Neutrophil (primary cell): Measurements from ENCODE around the gene GIPC2.

Experiments
- H3K27ac ChIP-seq: fragments of 200-600 bp; sonication (generic); 2 replicates; pipeline ENCODE4 v1.5.1; 2016; ENCODE audit warnings: mild to moderate bottlenecking, moderate library complexity
- H3K27me3 ChIP-seq: fragments of 200-600 bp; sonication (generic); 2 replicates; pipeline ENCODE4 v1.6.0; 2016; ENCODE audit warnings: mild to moderate bottlenecking
- H3K36me3 ChIP-seq: fragments of 200-600 bp; sonication (generic); 2 replicates; pipeline ENCODE4 v1.5.1; 2017
- H3K4me1 ChIP-seq, 2 experiments: fragments of 200-600 bp in 1 of 2; sonication (generic) in 1 of 2; 1 replicate in 1 of 2; 2 replicates in 1 of 2; pipeline versions ENCODE4 v1.5.1 to v1.6.1; 2013 to 2016; ENCODE audit warnings: low read depth in 1 of 2, low read length in 1 of 2, mild to moderate bottlenecking in 1 of 2, moderate library complexity in 1 of 2; ENCODE audit not compliant: control insufficient read depth in 1 of 2, insufficient read depth in 1 of 2
- H3K4me3 ChIP-seq, 2 experiments: fragments of 200-600 bp in 1 of 2; sonication (generic) in 1 of 2; 1 replicate in 1 of 2; 2 replicates in 1 of 2; pipeline ENCODE4 v1.5.1; 2013 to 2016; ENCODE audit warnings: low read depth in 1 of 2, low read length in 1 of 2, mild to moderate bottlenecking in 1 of 2, moderate library complexity in 1 of 2
- H3K9me3 ChIP-seq: fragments of 200-600 bp; sonication (generic); 2 replicates; pipeline ENCODE4 v1.5.1; 2016
- TF ChIP-seq, protein P1 (sequence below): fragments of 200-600 bp; sonication (generic); IDR thresholded peaks from 2 replicates; pipeline ENCODE4 v1.5.1; 2016; ENCODE audit warnings: antibody characterized with exemption

The GIPC2 gene

DNA sequence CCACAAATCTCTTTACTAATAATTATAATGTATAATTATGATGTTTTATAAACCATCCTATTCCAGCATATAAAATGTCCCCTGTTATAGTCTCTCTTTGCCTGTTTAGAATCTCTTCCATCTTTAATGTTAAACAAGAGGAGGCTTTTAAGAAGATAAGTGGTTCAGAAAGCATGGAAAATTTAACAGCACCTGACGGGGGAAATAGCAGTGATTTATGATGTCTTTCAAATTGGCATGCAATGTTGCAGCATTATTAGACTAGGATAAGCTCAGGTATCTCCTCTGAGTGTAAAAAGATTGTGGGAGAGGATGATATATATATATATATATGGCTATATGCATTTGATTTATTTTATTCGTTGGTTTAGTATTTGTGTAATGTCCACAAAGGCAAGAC is 24.4 kb downstream of the GIPC2 start:
- Histone ChIP-seq H3K4me1 (no peaks in the 10 kb centered on the region), H3K36me3 (no peaks in the 10 kb centered on the region), H3K4me3 (no peak overlapping the region), H3K27me3 (peaks cover 4% of the 10 kb centered on the region), H3K27ac (no peak overlapping the region), H3K9me3 (no peaks in the 10 kb centered on the region)
- TF ChIP-seq, protein P1, sequence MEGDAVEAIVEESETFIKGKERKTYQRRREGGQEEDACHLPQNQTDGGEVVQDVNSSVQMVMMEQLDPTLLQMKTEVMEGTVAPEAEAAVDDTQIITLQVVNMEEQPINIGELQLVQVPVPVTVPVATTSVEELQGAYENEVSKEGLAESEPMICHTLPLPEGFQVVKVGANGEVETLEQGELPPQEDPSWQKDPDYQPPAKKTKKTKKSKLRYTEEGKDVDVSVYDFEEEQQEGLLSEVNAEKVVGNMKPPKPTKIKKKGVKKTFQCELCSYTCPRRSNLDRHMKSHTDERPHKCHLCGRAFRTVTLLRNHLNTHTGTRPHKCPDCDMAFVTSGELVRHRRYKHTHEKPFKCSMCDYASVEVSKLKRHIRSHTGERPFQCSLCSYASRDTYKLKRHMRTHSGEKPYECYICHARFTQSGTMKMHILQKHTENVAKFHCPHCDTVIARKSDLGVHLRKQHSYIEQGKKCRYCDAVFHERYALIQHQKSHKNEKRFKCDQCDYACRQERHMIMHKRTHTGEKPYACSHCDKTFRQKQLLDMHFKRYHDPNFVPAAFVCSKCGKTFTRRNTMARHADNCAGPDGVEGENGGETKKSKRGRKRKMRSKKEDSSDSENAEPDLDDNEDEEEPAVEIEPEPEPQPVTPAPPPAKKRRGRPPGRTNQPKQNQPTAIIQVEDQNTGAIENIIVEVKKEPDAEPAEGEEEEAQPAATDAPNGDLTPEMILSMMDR: no peak

GRCh38 chr1:78070758-78071157 is 25.0 kb downstream of the GIPC2 start:
- Histone ChIP-seq H3K4me3 (no peak overlapping the region), H3K27ac (no peak overlapping the region), H3K27me3 (peaks cover 4% of the 10 kb centered on the region), H3K4me1 (no peaks in the 10 kb centered on the region), H3K36me3 (no peaks in the 10 kb centered on the region), H3K9me3 (no peaks in the 10 kb centered on the region)
- TF ChIP-seq, protein P1: no peak

DNA sequence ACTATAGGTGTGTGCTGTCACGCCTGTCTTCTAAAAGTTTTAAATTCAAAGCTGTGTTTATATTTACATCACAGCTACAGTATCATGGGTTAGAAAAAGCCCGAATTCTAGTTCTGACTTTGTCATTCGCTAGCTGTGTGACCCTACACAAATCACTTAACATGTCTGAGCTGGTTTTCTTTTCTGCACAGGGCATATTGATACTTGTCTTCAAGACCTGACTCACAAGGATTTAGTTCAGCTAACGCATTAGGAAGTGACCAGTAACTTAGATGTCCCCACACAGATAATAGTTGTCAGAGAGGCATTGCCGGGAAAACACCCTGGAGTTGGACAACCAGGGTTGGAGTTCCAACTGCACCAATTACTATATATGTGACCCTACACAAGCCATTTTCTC is 25.9 kb downstream of the GIPC2 start:
- Histone ChIP-seq H3K27me3 (peaks cover 4% of the 10 kb centered on the region), H3K27ac (no peak overlapping the region), H3K36me3 (no peaks in the 10 kb centered on the region), H3K4me1 (no peaks in the 10 kb centered on the region), H3K9me3 (no peaks in the 10 kb centered on the region), H3K4me3 (no peak overlapping the region)
- TF ChIP-seq, protein P1: no peak

DNA sequence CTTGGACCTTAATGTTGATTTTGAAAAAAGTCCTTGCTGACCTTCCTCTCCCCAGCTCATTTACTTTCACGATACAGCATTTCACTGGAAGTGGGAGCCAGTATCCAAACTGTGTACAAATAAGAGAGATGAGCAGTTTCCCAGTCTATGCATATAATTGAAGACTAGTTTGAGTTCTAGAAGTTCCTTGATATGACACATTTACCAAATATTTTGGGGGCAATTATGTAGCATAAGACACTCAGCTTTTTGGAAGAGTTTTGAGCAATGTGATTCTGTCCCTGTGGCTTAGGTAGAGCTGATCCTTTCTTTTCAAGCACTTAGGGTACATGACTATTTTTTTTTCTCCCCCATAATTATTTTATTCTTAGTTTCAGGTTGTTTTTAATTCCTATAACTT is 26.4 kb downstream of the GIPC2 start:
- no peak overlapping the region for H3K27ac ChIP-seq
- H3K4me1 ChIP-seq: no peaks in the 10 kb centered on the region
- TF ChIP-seq, protein P1: no peak
- H3K27me3 ChIP-seq: peaks cover 4% of the 10 kb centered on the region
- no peaks in the 10 kb centered on the region for H3K36me3 ChIP-seq
- H3K9me3 ChIP-seq: no peaks in the 10 kb centered on the region
- no peak overlapping the region for H3K4me3 ChIP-seq

- no peaks in the 10 kb centered on the region for H3K4me1 ChIP-seq
- no peaks in the 10 kb centered on the region for H3K9me3 ChIP-seq
- no peaks in the 10 kb centered on the region for H3K36me3 ChIP-seq
- H3K4me3 ChIP-seq: no peak overlapping the region
- TF ChIP-seq, protein P1: no peak
- no peak overlapping the region for H3K27ac ChIP-seq
- H3K27me3 ChIP-seq: peaks cover 4% of the 10 kb centered on the region
These were observed 27.7 kb downstream of the GIPC2 start for GRCh38 chr1:78073441-78073840.

- TF ChIP-seq, protein P1: no peak
These were observed 29.9 kb downstream of the GIPC2 start for GRCh38 chr1:78075621-78076020.

More at GRCh38 chr1:78075621-78076020, 29.9 kb downstream of the GIPC2 start:
- Histone ChIP-seq H3K36me3 (no peaks in the 10 kb centered on the region), H3K4me3 (no peak overlapping the region), H3K4me1 (no peaks in the 10 kb centered on the region), H3K27me3 (no peaks in the 10 kb centered on the region), H3K9me3 (no peaks in the 10 kb centered on the region), H3K27ac (no peak overlapping the region)
